Activated T-cell treated with anti-CD3 and anti-CD28 coated beads for 24 hours (primary cell): ENCODE measurements around the gene PTPN14.

Source experiments
- DNase-seq: peaks from one replicate; pipeline ENCODE4 v3.0.0-alpha.2; 2020; ENCODE audit warnings: low read depth

The PTPN14 gene

DNA sequence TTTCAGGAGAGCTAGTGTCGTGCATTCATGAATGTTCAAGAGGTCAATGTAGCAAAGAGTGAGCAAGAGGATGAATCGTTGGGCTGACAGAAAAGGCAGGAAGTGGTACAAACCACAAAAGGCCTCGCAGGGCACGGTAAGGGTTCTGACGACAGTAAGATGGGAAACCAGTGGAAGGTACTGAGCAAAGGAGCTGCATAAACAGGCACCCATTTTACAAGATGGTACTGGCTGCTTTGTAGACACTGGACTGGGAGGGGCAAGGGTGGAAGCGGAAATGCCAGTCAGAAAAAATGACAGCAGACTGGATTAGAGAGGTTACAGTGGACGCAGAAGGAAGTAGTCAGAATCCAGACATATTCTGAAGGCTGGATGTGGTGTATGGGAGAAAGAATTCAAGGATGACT, 123.5 kb downstream of the PTPN14 start:
- DNase-seq = peak; percentile 49

DNA sequence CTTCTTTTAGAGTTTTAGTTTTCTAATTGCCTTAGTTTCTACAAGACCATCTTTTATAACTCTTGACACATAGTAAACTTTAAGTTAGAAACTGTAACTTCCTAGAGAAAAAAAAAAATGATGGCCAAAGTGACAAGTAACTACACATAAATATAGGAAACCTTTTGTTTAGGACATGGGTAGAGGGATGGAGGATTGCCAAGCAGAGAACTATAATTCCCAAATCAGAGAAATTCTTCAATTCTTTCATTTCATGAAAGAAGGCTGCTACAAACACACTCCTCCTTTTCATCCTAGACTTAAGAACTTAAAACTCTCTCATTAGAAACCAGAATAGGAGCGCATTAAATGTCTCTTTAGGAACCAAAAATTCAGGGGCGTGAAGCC, 125.0 kb downstream of the PTPN14 start:
- DNase-seq = no peak

DNA sequence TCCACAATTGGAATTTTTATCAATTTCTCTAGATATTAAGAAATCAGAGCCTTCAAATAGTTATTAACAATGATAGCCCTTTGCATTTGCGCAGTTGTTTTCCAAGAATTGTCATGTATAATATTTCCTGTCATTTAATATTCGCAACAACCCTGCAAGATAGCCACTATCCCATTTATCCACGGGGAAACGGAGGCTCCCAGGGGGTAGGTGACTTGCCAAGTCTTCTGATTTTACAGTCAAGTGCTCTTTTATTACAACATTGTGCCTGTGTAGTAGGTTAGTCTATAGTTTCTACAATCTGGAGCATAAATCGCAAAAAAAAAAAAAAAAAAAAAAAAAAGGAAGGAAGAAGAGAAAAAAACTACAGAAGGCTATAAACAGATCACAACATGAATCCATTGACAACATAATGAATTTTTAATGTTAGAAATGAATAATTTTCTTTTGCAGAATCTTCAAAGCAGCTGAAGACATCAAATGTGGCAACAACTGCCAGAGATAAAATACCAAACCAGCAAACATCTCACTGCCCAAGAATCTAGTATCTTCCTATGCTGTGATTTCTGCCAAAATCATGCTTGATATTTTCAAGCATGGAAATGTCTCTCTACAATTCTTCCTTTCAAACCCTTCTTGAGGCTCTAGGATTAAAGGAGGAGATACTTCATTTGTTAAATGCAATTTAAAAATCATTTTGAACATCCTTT, 125.5 kb downstream of the PTPN14 start:
- DNase-seq = no peak

GRCh38 chr1:214425101-214425500, 126.3 kb downstream of the PTPN14 start:
- no peak for DNase-seq

DNA sequence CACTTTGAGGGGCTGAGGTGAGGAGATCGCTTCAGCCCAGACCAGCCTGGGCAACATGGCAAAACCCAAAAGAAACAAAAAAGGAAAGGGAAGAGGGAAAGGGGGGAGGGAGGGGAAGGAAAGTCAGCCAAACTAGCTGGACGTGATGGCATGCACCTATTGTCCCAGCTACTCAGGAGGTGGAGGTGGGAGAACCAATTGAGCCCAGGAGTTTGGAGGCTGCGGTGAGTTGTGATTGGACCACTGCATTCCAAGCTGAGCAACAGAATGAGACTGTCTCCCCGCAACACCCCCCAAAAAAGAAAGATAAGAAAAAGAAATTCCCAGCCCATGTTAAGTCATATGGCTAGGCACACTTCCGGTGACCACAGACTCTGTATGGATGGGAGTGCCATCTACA, 128.4 kb downstream of the PTPN14 start:
- no peak for DNase-seq

DNA sequence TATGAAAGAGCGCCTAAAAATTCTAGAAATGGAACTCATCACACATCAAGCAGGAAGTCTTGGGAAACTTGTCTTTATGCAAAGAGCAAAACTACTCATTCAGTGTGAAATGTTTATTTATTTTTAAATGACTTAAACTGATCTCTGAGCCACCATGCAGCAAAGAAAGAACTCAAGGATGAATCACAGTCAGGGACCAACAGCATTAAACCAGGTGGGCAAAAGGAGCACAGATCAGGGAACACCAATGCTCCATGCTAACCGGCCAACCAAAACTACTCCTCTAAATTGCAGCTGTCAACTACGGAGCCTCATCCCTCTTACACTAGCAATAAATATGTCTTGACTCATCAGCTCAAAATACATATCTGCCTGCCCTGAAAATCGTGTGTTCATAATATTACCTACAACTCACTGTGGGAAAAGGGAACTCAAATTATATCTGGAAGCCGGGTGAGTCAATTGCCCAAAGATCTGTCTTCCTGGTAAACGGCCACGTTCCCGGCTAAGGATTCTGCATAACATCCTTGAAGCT, 129.2 kb downstream of the PTPN14 start:
- DNase-seq = no peak

GRCh38 chr1:214420833-214421232, 130.6 kb downstream of the PTPN14 start:
- DNase-seq = no peak

DNA sequence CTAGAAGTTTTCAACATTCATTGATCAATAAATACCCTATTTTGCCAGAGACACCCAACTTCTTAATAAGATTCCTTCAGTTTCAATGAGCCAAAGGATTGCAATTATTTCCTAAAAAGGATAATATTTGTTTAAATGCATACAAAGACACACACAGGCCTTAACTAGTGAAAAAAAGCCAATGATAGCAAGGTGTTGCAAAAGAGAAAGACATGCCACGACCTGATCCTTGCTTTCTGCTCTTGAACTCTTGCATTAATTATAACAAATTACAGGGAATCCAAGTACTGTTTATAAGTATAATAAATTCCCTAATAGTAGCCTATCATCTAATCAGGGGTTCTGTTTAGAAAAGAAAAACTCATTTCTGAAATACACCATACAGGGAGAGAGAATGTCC, 131.1 kb downstream of the PTPN14 start:
- DNase-seq = no peak

- DNase-seq = no peak
Observed at GRCh38 chr1:214419650-214420049, 131.8 kb downstream of the PTPN14 start.

DNA sequence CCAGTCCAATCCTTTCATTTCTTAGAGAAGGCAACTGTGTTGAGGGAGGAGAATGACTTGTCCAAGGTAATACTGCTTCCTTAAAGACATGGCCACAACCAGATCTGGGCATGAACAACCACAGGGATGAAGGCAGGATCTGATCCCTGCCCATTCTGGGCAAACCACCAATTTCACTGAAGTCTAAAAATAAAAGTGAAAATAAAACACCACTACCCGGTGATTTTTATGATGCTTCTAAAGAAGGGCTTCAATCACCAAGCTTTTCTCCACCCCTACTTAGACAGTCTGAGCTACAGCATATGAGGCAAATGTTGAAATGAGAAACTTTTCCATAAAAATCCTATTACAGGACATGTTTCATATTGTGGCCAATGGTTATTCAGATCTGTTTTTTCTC, 133.0 kb downstream of the PTPN14 start:
- DNase-seq = no peak

- no peak for DNase-seq
Observed at GRCh38 chr1:214417545-214418210, 133.7 kb downstream of the PTPN14 start.

- DNase-seq = no peak
Observed at GRCh38 chr1:214416858-214417257, 134.5 kb downstream of the PTPN14 start.

DNA sequence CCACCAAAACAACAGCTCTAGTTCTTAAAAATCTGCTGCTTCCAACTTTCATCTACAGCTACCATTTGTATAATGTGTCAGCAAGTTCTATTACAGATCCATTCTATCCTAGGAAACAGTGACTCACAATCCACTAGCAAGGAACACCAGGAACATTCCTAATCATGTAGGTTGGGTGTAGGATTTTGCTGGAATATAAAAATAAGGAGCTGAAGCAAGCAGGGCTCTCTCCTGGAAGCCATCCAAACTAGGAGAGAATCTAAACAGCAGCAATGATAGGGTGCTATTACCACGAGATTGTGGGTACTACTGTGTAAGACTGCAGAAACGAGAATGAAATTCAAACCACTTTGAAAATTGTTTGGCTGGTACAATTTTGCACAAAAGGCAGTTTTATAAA, 135.0 kb downstream of the PTPN14 start:
- DNase-seq = no peak

DNA sequence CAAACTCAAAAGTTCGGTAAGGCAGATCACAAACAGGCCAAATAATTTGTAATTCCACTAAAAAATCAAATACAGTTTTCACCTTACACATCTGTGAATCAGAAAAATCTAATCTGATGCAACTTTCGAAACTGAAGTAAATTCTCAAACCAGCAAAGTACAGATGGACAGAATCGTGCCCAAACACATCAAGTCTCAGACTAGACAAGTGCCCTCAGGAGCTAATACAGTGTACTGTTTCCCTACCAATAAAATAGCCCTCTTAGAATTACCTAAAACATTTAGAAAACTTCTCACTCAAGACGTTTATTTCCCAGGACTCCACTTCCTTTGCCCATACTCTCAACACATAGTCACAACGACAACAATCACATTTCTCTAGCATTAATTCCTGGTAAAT, 136.3 kb downstream of the PTPN14 start:
- no peak for DNase-seq

DNA sequence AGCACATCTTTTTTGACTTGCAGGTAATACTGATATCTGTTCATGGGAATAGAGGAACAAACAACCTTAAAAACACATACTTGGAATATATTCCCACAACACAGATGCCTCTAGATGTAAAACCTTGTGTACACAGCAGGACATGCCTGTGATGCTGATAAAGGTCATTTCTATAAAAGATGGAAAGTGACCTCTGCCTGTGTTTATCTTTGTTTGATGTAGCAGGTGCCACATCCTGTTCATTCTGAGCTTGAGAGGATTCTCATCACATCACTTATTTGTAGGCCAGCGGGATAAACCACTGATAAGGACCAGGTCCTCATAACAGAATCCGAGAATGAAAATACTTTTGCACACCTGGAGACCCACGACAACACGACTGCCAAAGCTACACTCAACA, 136.7 kb downstream of the PTPN14 start:
- DNase-seq = no peak

- DNase-seq = no peak
Observed at GRCh38 chr1:214413315-214413714, 138.1 kb downstream of the PTPN14 start.

- no peak for DNase-seq
Observed at GRCh38 chr1:214404571-214405213, 146.7 kb downstream of the PTPN14 start.

GRCh38 chr1:214404154-214404553, 147.2 kb downstream of the PTPN14 start:
- no peak for DNase-seq

GRCh38 chr1:214403431-214403830, 148.0 kb downstream of the PTPN14 start:
- no peak for DNase-seq

DNA sequence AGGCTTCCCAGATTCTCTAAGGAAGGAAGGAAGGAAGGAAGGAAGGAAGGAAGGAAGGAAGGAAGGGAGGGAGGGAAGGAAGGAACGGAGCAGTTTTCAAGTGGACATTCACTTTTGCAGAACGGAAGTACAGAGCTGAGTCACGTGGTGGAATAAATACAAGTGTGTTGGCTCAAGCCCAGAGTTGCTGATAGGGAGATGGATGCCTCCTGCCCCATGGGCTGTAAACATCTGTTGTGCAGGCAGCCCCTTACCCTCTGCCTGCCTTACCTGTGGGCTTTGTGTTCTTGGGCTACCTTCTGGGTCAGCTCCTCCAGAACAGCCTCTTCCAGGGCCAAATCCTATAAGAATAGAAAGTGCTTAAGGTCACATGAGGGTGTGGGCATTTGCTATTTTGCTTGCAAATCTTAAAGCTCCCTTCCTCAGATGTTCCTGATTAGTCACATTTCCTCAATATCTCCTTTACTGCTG, 148.8 kb downstream of the PTPN14 start:
- no peak for DNase-seq

GRCh38 chr1:214401666-214402065, 149.7 kb downstream of the PTPN14 start:
- no peak for DNase-seq

- no peak for DNase-seq
Observed at GRCh38 chr1:214400131-214400530, 151.3 kb downstream of the PTPN14 start.

DNA sequence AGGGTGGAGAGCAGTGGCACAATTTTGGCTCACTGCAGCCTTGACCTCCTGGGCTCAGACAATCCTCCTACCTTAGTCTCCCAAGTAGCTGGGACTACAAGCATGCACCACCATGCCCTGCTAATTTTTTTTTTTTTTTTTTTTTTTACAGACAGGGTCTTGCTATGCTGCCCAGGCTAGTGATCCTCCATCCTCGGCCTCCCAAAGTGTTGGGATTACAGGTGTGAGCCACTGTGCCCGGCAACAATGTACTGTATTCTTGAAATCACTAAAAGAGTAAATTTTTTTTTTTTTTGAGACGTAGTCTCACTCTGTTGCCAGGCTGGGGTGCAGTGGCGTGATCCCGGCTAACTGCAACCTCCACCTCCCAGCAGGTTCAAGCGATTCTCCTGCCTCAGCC, 152.9 kb downstream of the PTPN14 start:
- DNase-seq = no peak
